ENCODE measurements around the gene BNC2. TPM values are rescaled to one million over a fixed set of nuclear protein-coding genes. Genes with fewer than 3 reads are reported as not detected.

BNC2 gene
- total RNA-seq, 1 experiment from 2014 or later = 43.6 TPM

- no peaks in the 10 kb centered on the region for H4K20me1 ChIP-seq (ENCODE audit: control insufficient read depth, insufficient read depth, insufficient read length)
- H3K27me3 ChIP-seq (ENCODE audit: insufficient read depth, low read length) = no peaks in the 10 kb centered on the region
- peaks cover 0 to 2% of the 10 kb centered on the region in 2 experiments; a peak in 2 of 5 replicates for H3K9me3 Mint-ChIP-seq
- no peak overlapping the region for H2BK20ac ChIP-seq (ENCODE audit: low read depth, low read length, poor library complexity, severe bottlenecking)
- peaks cover 7% of the 10 kb centered on the region; the same call in 1 of the 2 replicates for H3K4me1 ChIP-seq (ENCODE audit: insufficient read depth, low read length)
- H4K8ac ChIP-seq (replicated peaks; ENCODE audit: insufficient read length, low read depth, low read length) = no peak overlapping the region
- H3K9ac ChIP-seq (ENCODE audit: extremely low read depth, insufficient read length, low read length) = no peak overlapping the region
- H3K4me2 ChIP-seq (ENCODE audit: insufficient read depth, insufficient read length, low read length) = no peak overlapping the region
- no peak overlapping the region for H2AFZ ChIP-seq (ENCODE audit: low read length)
- H3K23me2 ChIP-seq (ENCODE audit: insufficient read length, low read depth, low read length, poor library complexity, severe bottlenecking) = no peaks in the 10 kb centered on the region
- no peak overlapping the region for H3K18ac ChIP-seq (ENCODE audit: insufficient read length, low read depth, low read length)
- H4K5ac ChIP-seq (ENCODE audit: insufficient read length, low read depth, low read length) = no peak overlapping the region
- no peak overlapping the region for H2BK120ac ChIP-seq (ENCODE audit: low read depth, low read length, poor library complexity, severe bottlenecking)
- no peaks in the 10 kb centered on the region for H3K79me1 ChIP-seq (ENCODE audit: insufficient read depth, low read depth, low read length, poor library complexity, severe bottlenecking)
- no peaks in the 10 kb centered on the region for H3K79me2 ChIP-seq (ENCODE audit: insufficient read depth, low read length)
- H3K27me3 Mint-ChIP-seq (ENCODE audit: low read depth) = no peaks in the 10 kb centered on the region
- no peak overlapping the region for H3T11ph ChIP-seq (ENCODE audit: low read length)
- DNase-seq = no peak
- H3K36me3 Mint-ChIP-seq (ENCODE audit: insufficient read depth in 1 of 3, low read depth in 3 of 3) = peaks cover 0 to 15% (median 8%) of the 10 kb centered on the region in 3 experiments; a peak in 5 of 7 replicates
- H4K91ac ChIP-seq (ENCODE audit: insufficient read length, low read depth, low read length) = no peak overlapping the region
- no peak for TF ChIP-seq CTCF (conservative IDR thresholded peaks at IDR 0.05)
- no peak overlapping the region for H3K4ac ChIP-seq (ENCODE audit: low read depth, low read length)
- H2BK12ac ChIP-seq (ENCODE audit: insufficient read length, low read depth, low read length) = no peak overlapping the region
- no CpG with 5 or more reads among the region's 3 CpGs for WGBS (ENCODE audit: extremely low coverage, insufficient read length, low lambda C conversion rate)
- no peak overlapping the region for H2BK5ac ChIP-seq (ENCODE audit: insufficient read length, low read length)
- H3K14ac ChIP-seq (ENCODE audit: insufficient read depth, low read length) = no peak overlapping the region
- no peak overlapping the region for H3K27ac ChIP-seq (ENCODE audit: insufficient read length, low read depth, low read length)
- H3K4me1 Mint-ChIP-seq = peaks cover 65% of the 10 kb centered on the region in 2 experiments
- no peak overlapping the region for H2AK5ac ChIP-seq (ENCODE audit: insufficient read length, low read length)
- H2BK15ac ChIP-seq (ENCODE audit: low read depth, low read length) = no peak overlapping the region
- no peak overlapping the region for H3K56ac ChIP-seq (ENCODE audit: insufficient read length, low read depth, low read length)
- H3K9me3 ChIP-seq (ENCODE audit: control insufficient read depth, low read depth, low read length) = no peaks in the 10 kb centered on the region
- peak overlapping the region in 2 of 3 experiments; percentile 29 to 99; a peak in 5 of 7 replicates for H3K27ac Mint-ChIP-seq
- H3K4me3 Mint-ChIP-seq = no peak overlapping the region
- no peak overlapping the region for H3K23ac ChIP-seq (ENCODE audit: insufficient read length, low read depth, low read length)
Measured at GRCh38 chr9:16767366-16767765, 103.1 kb downstream of the BNC2 start.

All from H9 (cell line).